A549 (cell line): ENCODE results near the gene THBS4. TPM values are rescaled to one million over a fixed set of nuclear protein-coding genes. Genes with fewer than 3 reads are reported as not detected.

Experiments used
- ATAC-seq, 2 experiments: fragments of 200-7000 bp in 1 of 2; fragments of >200 bp in 1 of 2; cut with Nextera tagmentation in 1 of 2; cut with Tn5 transposase in 1 of 2; 3 replicates each; pipeline versions ENCODE4 v1.8.0 to v1.9.1; 2018 to 2020; ENCODE audit warnings: mild to moderate bottlenecking in 1 of 2, moderate library complexity in 1 of 2
- CTCF ChIA-PET: fragments of 300-600 bp; sonication (Branson Sonifier 250); formaldehyde crosslinking; extraction: SDS; loops from one replicate; lab custom pipeline; 2021; ENCODE audit warnings: antibody characterized with exemption, inconsistent platforms; lab: Yijun Ruan, JAX
- POLR2A ChIA-PET: fragments of 350-600 bp; formaldehyde crosslinking; extraction: SDS; loops from one replicate; lab custom pipeline; 2021; ENCODE audit warnings: antibody characterized with exemption, inconsistent platforms; lab: Yijun Ruan, JAX
- DNase-seq, 2 experiments: peaks; one replicate each; pipeline versions ENCODE4 v3.0.0 to v3.0.0-alpha.2; 2011 to 2016; ENCODE audit warnings: low read depth in 1 of 2, low spot score in 1 of 2
- FAIRE-seq: peaks from 2 replicates; lab custom pipeline; 2011; peaks lifted over from hg19 to GRCh38; lab: Jason Lieb, UNC
- H3K27ac ChIP-seq, 2 experiments: fragments of >200 bp; sonication (Bioruptor Twin); formaldehyde crosslinking; 3 replicates each; pipeline ENCODE4 v1.5.1; 2016 to 2017
- H3K4me1 ChIP-seq: fragments of >200 bp; sonication (Bioruptor Twin); formaldehyde crosslinking; 3 replicates; pipeline ENCODE4 v1.6.1; 2016
- H3K4me2 ChIP-seq: fragments of >200 bp; sonication (Bioruptor Twin); formaldehyde crosslinking; 3 replicates; pipeline ENCODE4 v1.6.1; 2016
- H3K4me3 ChIP-seq: fragments of >200 bp; sonication (Bioruptor Twin); formaldehyde crosslinking; 3 replicates; pipeline ENCODE4 v1.5.1; 2016
- H3K9me3 ChIP-seq: fragments of >200 bp; sonication (Bioruptor Twin); formaldehyde crosslinking; 3 replicates; pipeline ENCODE4 v1.6.1; 2016
- BCL3 ChIP-seq: fragments of >200 bp; sonication (Bioruptor Twin); formaldehyde crosslinking; IDR thresholded peaks from 3 replicates; pipeline ENCODE4 v1.6.1; 2016
- CBX8 ChIP-seq: fragments of 200-600 bp; sonication (generic); IDR thresholded peaks from 2 replicates; pipeline ENCODE4 v1.6.1; 2016
- CEBPB ChIP-seq, 2 experiments: fragments of >200 bp in 1 of 2; sonication (Bioruptor Twin) in 1 of 2; formaldehyde crosslinking in 1 of 2; IDR thresholded peaks; 2 replicates each; pipeline ENCODE4 v1.6.1; 2012 to 2016
- CHD2 ChIP-seq: fragments of 150-350 bp; IDR thresholded peaks from 2 replicates; pipeline ENCODE4 v1.6.1; 2014; ENCODE audit warnings: low read length; ENCODE audit not compliant: partially characterized antibody
- E2F6 ChIP-seq: IDR thresholded peaks from 2 replicates; pipeline ENCODE4 v1.6.1; 2012; ENCODE audit warnings: low read depth, borderline replicate concordance
- EHMT2 ChIP-seq: fragments of 200-600 bp; sonication (generic); IDR thresholded peaks from 2 replicates; pipeline ENCODE4 v1.6.1; 2016; ENCODE audit warnings: antibody characterized with exemption, low read depth, mild to moderate bottlenecking, moderate library complexity
- FOSB ChIP-seq: fragments of 250-450 bp; sonication (Bioruptor Pico); IDR thresholded peaks from 2 replicates; pipeline ENCODE4 v1.5.0; 2020; ENCODE audit warnings: mild to moderate bottlenecking, moderate library complexity
- FOSL2 ChIP-seq, 2 experiments: fragments of 450-650 bp in 1 of 2; fragments of >200 bp in 1 of 2; sonication (Bioruptor Twin) in 1 of 2; formaldehyde crosslinking; IDR thresholded peaks; 2 replicates each; pipeline versions ENCODE4 v1.5.0 to v1.6.1; 2016 to 2020; ENCODE audit warnings: mild to moderate bottlenecking in 1 of 2, moderate library complexity in 1 of 2
- FOXS1 ChIP-seq: fragments of 250-450 bp; sonication (Bioruptor Pico); IDR thresholded peaks from 2 replicates; pipeline ENCODE4 v1.5.0; 2020; ENCODE audit warnings: mild to moderate bottlenecking, moderate library complexity
- HDAC2 ChIP-seq: fragments of 200-600 bp; sonication (generic); IDR thresholded peaks from 2 replicates; pipeline ENCODE4 v1.6.1; 2016
- HOXA7 ChIP-seq: fragments of 250-450 bp; sonication (Bioruptor Pico); IDR thresholded peaks from 2 replicates; pipeline ENCODE4 v1.5.0; 2020; ENCODE audit warnings: mild to moderate bottlenecking, moderate library complexity
- HOXB5 ChIP-seq: fragments of 250-450 bp; sonication (Bioruptor Pico); IDR thresholded peaks from 2 replicates; pipeline ENCODE4 v1.5.0; 2020; ENCODE audit warnings: mild to moderate bottlenecking, moderate library complexity
- JUNB ChIP-seq: fragments of >200 bp; sonication (Bioruptor Twin); formaldehyde crosslinking; IDR thresholded peaks from 2 replicates; pipeline ENCODE4 v1.6.1; 2016
- MAX ChIP-seq: IDR thresholded peaks from 2 replicates; pipeline ENCODE4 v1.6.1; 2012
- NFE2L2 ChIP-seq: fragments of 150-350 bp; conservative IDR thresholded peaks from 2 replicates; pipeline ENCODE4 v1.6.1; 2014; ENCODE audit warnings: low read length
- PBX3 ChIP-seq: IDR thresholded peaks from 2 replicates; pipeline ENCODE4 v1.6.1; 2012
- PHF8 ChIP-seq: fragments of 200-600 bp; sonication (generic); IDR thresholded peaks from 2 replicates; pipeline ENCODE4 v1.6.1; 2016; ENCODE audit warnings: low read depth, mild to moderate bottlenecking, antibody characterized with exemption, moderate library complexity, borderline replicate concordance
- POLR2A ChIP-seq: IDR thresholded peaks from 2 replicates; pipeline ENCODE4 v1.6.1; 2012; ENCODE audit warnings: mild to moderate bottlenecking, low read length
- POLR2AphosphoS2 ChIP-seq: conservative IDR thresholded peaks from 2 replicates; pipeline ENCODE4 v1.6.1; 2012; ENCODE audit warnings: low read length, improper control_type of control experiment, inconsistent platforms
- RAD21 ChIP-seq, 2 experiments: fragments of >200 bp in 1 of 2; sonication (Bioruptor Twin) in 1 of 2; formaldehyde crosslinking in 1 of 2; IDR thresholded peaks in 1 of 2; conservative IDR thresholded peaks in 1 of 2; 2 replicates in 1 of 2; 3 replicates in 1 of 2; pipeline ENCODE4 v1.6.1; 2012 to 2018; ENCODE audit warnings: inconsistent platforms in 1 of 2
- RCOR1 ChIP-seq: fragments of 150-350 bp; IDR thresholded peaks from 2 replicates; pipeline ENCODE4 v1.6.1; 2014; ENCODE audit warnings: antibody characterized with exemption, low read length, low read depth
- REST ChIP-seq: fragments of 200-600 bp; sonication (generic); IDR thresholded peaks from 2 replicates; pipeline ENCODE4 v1.6.1; 2016; ENCODE audit warnings: antibody characterized with exemption, mild to moderate bottlenecking, moderate library complexity
- RFX5 ChIP-seq: fragments of 450-650 bp; IDR thresholded peaks from 2 replicates; pipeline ENCODE4 v1.7.1; 2014; ENCODE audit warnings: antibody characterized with exemption, mild to moderate bottlenecking, moderate library complexity
- RNF2 ChIP-seq: fragments of 200-600 bp; sonication (generic); IDR thresholded peaks from 2 replicates; pipeline ENCODE4 v1.6.1; 2016; ENCODE audit warnings: low read depth, mild to moderate bottlenecking, antibody characterized with exemption, moderate library complexity, borderline replicate concordance
- ZC3H11A ChIP-seq: fragments of 450-650 bp; IDR thresholded peaks from 2 replicates; pipeline ENCODE4 v1.6.1; 2014; ENCODE audit warnings: antibody characterized with exemption, mild to moderate bottlenecking
- ZSCAN20 ChIP-seq: fragments of 250-450 bp; sonication (Bioruptor Pico); IDR thresholded peaks from 2 replicates; pipeline ENCODE4 v1.8.0; 2022; ENCODE audit warnings: mild to moderate bottlenecking, moderate library complexity
- WGBS: methylation state at CpG from one replicate; pipeline ENCODE4 v1.1.6; 2017; ENCODE audit errors: missing lambda C conversion rate; 5-methylcytosine and 5-hydroxymethylcytosine counted together
- polyA plus RNA-seq, 4 experiments: library from polyadenylated mRNA; depleted of rRNA in 3 of 4; stranded (reverse); fragments of >200 nt; fragmentation: RNase III in 1 of 4; extraction: RNeasy Plus Mini Kit Qiagen cat#74134 plus additional on column Dnase treatment in 1 of 4; gene quantifications; 2 replicates in 3 of 4; 3 replicates in 1 of 4; pipeline ENCODE4 v1.2.3, GENCODE V29; 2011 to 2017

THBS4 gene
- polyA plus RNA-seq, 2 of the 4 experiments (the other 2 are of a cell fraction): 0.28 to 0.41 TPM

GRCh38 chr5:80116465-80116864, 81.3 kb downstream of the THBS4 start:
- H3K27ac ChIP-seq: no peak overlapping the region
- WGBS: 64% methylated on average over 4 of the region's 4 CpGs
- DNase-seq (no peak), FAIRE-seq (no peak), ATAC-seq (no peak)
- H3K9me3 ChIP-seq: no peaks in the 10 kb centered on the region
- TF ChIP-seq BCL3: no peak
- TF ChIP-seq PBX3: no peak
- TF ChIP-seq REST: no peak
- no peak for TF ChIP-seq CBX8
- no peak for TF ChIP-seq JUNB
- TF ChIP-seq PHF8: no peak
- TF ChIP-seq RFX5: no peak
- no peak for TF ChIP-seq CEBPB (IDR thresholded peaks at IDR 0.05)
- TF ChIP-seq CHD2: no peak
- TF ChIP-seq FOSL2 (IDR thresholded peaks at IDR 0.05): no peak
- TF ChIP-seq FOSL2 (CRISPR knock-in tag; IDR thresholded peaks at IDR 0.05): no peak
- no peak for TF ChIP-seq ZSCAN20
- H3K4me3 ChIP-seq: no peak overlapping the region
- CTCF ChIA-PET: interaction anchor here (0.7 to 1.6 kb wide), 4 partner anchors 14 to 191 kb away, joined by 3 read pairs; no protein-coding TSS in a partner anchor
- H3K4me1 ChIP-seq: no peaks in the 10 kb centered on the region
- no peak overlapping the region for H3K4me2 ChIP-seq
- POLR2A ChIA-PET: no interaction called here

- FAIRE-seq: no peak
- POLR2A ChIA-PET: no interaction called here
These were observed 82.3 kb downstream of the THBS4 start for GRCh38 chr5:80117446-80117845.

More at GRCh38 chr5:80117446-80117845, 82.3 kb downstream of the THBS4 start:
- DNase-seq (no peak), ATAC-seq (no peak)
- H3K4me2 ChIP-seq: no peak overlapping the region
- TF ChIP-seq HOXA7 (CRISPR knock-in tag) (no peak), RNF2 (no peak), CBX8 (no peak), HDAC2 (no peak), EHMT2 (no peak), POLR2A (no peak), RAD21 (conservative IDR thresholded peaks at IDR 0.05 in 1 of 2, IDR thresholded peaks at IDR 0.05 in 1 of 2) (no peak), FOXS1 (CRISPR knock-in tag) (no peak), MAX (no peak), FOSB (no peak), HOXB5 (no peak), ZC3H11A (no peak), POLR2AphosphoS2 (no peak), RCOR1 (no peak), E2F6 (no peak), NFE2L2 (no peak)
- H3K4me3 ChIP-seq: no peak overlapping the region
- H3K4me1 ChIP-seq: no peaks in the 10 kb centered on the region
- CTCF ChIA-PET: interaction anchor here (0.6 to 1.6 kb wide), 5 partner anchors 22 to 304 kb away, joined by 3 read pairs; no protein-coding TSS in a partner anchor
- H3K27ac ChIP-seq: no peak overlapping the region
- no peaks in the 10 kb centered on the region for H3K9me3 ChIP-seq
